Panc1 (cell line): ENCODE results near the gene ATG14. TPM values are rescaled to one million over a fixed set of nuclear protein-coding genes. Genes with fewer than 3 reads are reported as not detected.

Experiments used
- ATAC-seq: fragments of 200-7000 bp; cut with Tn5 transposase; 2 replicates; pipeline ENCODE4 v1.9.1; 2020; ENCODE audit warnings: mild to moderate bottlenecking, moderate library complexity
- BruUV-seq: library from RNA; stranded (reverse); fragments of 400-500 nt; replicated peaks from 2 replicates; lab custom pipeline; 2021; lab: Mats Ljungman, UMichigan
- CTCF ChIA-PET: fragments of 300-600 bp; sonication (Branson Sonifier 250); formaldehyde crosslinking; loops from one replicate; lab custom pipeline; 2022; ENCODE audit warnings: antibody characterized with exemption; lab: Charles Lee
- POLR2A ChIA-PET: fragments of 300-600 bp; sonication (Branson Sonifier 250); formaldehyde crosslinking; loops from one replicate; lab custom pipeline; 2022; ENCODE audit warnings: antibody characterized with exemption; lab: Charles Lee
- DNase-seq: peaks from one replicate; pipeline ENCODE4 v3.0.0-alpha.2; 2010; ENCODE audit warnings: low read depth, low spot score
- H3K27ac ChIP-seq: 2 replicates; pipeline ENCODE4 v1.5.1; 2011; ENCODE audit warnings: mild to moderate bottlenecking, low read length, inconsistent platforms
- H3K27me3 ChIP-seq: fragments of 200-500 bp; sonication (Bioruptor generic); 2 replicates; pipeline ENCODE4 v1.6.0; 2014; ENCODE audit warnings: low read length, inconsistent platforms; ENCODE audit not compliant: control insufficient read depth, insufficient read depth
- H3K36me3 ChIP-seq: fragments of 200-500 bp; sonication (Bioruptor generic); 2 replicates; pipeline ENCODE4 v1.5.1; 2014; ENCODE audit warnings: inconsistent platforms, mild to moderate bottlenecking, low read length, moderate library complexity; ENCODE audit not compliant: control insufficient read depth, insufficient read depth
- H3K4me1 ChIP-seq: 2 replicates; pipeline ENCODE4 v1.5.1; 2011; ENCODE audit warnings: inconsistent platforms, mild to moderate bottlenecking, low read length, moderate library complexity; ENCODE audit not compliant: control insufficient read depth, insufficient read depth
- H3K4me3 ChIP-seq, 2 experiments: 2 replicates each; pipeline ENCODE4 v1.5.1; 2011 to 2012; ENCODE audit warnings: low read depth in 2 of 2, low read length in 2 of 2, mild to moderate bottlenecking in 2 of 2, inconsistent platforms in 1 of 2, moderate library complexity in 1 of 2
- H3K9me3 ChIP-seq: fragments of 200-500 bp; sonication (Bioruptor generic); 2 replicates; pipeline ENCODE4 v1.5.1; 2014; ENCODE audit warnings: low read depth, mild to moderate bottlenecking, inconsistent platforms, low read length, moderate library complexity; ENCODE audit not compliant: control insufficient read depth, insufficient read depth
- POLR2AphosphoS5 ChIP-seq: IDR thresholded peaks from 2 replicates; pipeline ENCODE4 v1.6.1; 2012; ENCODE audit warnings: mild to moderate bottlenecking, low read depth, low read length, moderate library complexity
- REST ChIP-seq, 2 experiments: IDR thresholded peaks; 2 replicates each; pipeline ENCODE4 v1.6.1; 2011 to 2012; ENCODE audit warnings: low read depth in 2 of 2, control low read depth in 1 of 2, low read length in 1 of 2, mild to moderate bottlenecking in 1 of 2, moderate library complexity in 1 of 2; ENCODE audit not compliant: insufficient read depth in 1 of 2
- SIN3A ChIP-seq: IDR thresholded peaks from 2 replicates; pipeline ENCODE4 v1.6.1; 2012; ENCODE audit warnings: low read depth, mild to moderate bottlenecking, low read length, moderate library complexity, borderline replicate concordance; ENCODE audit not compliant: insufficient read depth
- TCF7L2 ChIP-seq: IDR thresholded peaks from 2 replicates; pipeline ENCODE4 v1.6.1; 2011; ENCODE audit warnings: mild to moderate bottlenecking, low read depth, low read length, inconsistent platforms
- in situ Hi-C: cut with HindIII; loops from 2 replicates; pipeline ENCODE4 v1.10.0; 2016; ENCODE audit warnings: low sequenced_read_pairs, low pct_unique_long_range_greater_than_20kb
- intact Hi-C: fragments of 100-400 bp; cut with micrococcal nuclease; formaldehyde crosslinking; loops from one replicate; pipeline ENCODE4 v1.10.0; 2022; ENCODE audit not compliant: unreplicated experiment
- total RNA-seq: library from RNA; stranded (reverse); gene quantifications from one replicate; pipeline ENCODE4 v1.2.1, GENCODE V29; 2021; ENCODE audit not compliant: unreplicated experiment
- TF ChIP-seq, protein P1 (sequence below): fragments of 450-650 bp; IDR thresholded peaks from 2 replicates; pipeline ENCODE4 v1.5.1; 2017; ENCODE audit warnings: mild to moderate bottlenecking

The ATG14 gene
- total RNA-seq, 1 experiment from 2014 or later, result 7.1 TPM

- in situ Hi-C loops, result no loop called here
- no peak overlapping the region for H3K27ac ChIP-seq
- ChIA-PET CTCF (no interaction called here), POLR2A (no interaction called here)
- TF ChIP-seq REST (IDR thresholded peaks at IDR 0.05; ENCODE audit: insufficient read depth in 1 of 2, low read depth in 2 of 2, low read length in 1 of 2), result no peak
- no peak for TF ChIP-seq POLR2AphosphoS5
- TF ChIP-seq, protein P1, sequence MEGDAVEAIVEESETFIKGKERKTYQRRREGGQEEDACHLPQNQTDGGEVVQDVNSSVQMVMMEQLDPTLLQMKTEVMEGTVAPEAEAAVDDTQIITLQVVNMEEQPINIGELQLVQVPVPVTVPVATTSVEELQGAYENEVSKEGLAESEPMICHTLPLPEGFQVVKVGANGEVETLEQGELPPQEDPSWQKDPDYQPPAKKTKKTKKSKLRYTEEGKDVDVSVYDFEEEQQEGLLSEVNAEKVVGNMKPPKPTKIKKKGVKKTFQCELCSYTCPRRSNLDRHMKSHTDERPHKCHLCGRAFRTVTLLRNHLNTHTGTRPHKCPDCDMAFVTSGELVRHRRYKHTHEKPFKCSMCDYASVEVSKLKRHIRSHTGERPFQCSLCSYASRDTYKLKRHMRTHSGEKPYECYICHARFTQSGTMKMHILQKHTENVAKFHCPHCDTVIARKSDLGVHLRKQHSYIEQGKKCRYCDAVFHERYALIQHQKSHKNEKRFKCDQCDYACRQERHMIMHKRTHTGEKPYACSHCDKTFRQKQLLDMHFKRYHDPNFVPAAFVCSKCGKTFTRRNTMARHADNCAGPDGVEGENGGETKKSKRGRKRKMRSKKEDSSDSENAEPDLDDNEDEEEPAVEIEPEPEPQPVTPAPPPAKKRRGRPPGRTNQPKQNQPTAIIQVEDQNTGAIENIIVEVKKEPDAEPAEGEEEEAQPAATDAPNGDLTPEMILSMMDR, result no peak
- TF ChIP-seq TCF7L2, result no peak
- TF ChIP-seq SIN3A, result no peak
- H3K36me3 ChIP-seq, result peaks cover 2% of the 10 kb centered on the region; the same call in 1 of the 2 replicates
- H3K4me3 ChIP-seq, result no peak overlapping the region
- H3K27me3 ChIP-seq, result no peaks in the 10 kb centered on the region
- no peaks in the 10 kb centered on the region for H3K9me3 ChIP-seq
- no TSS peak for BruUV-seq
- intact Hi-C loops, result no loop called here
- no peaks in the 10 kb centered on the region for H3K4me1 ChIP-seq
- ATAC-seq (no peak), DNase-seq (no peak)
These were observed 39.2 kb downstream of the ATG14 start for GRCh38 chr14:55372423-55372822.

GRCh38 chr14:55370883-55371455 lies 40.7 kb downstream of the ATG14 start:
- DNase-seq, result no peak
- POLR2A ChIA-PET, result no interaction called here
- Histone ChIP-seq H3K4me3 (no peak overlapping the region), H3K4me1 (no peaks in the 10 kb centered on the region), H3K36me3 (peaks cover 2% of the 10 kb centered on the region; the same call in 1 of the 2 replicates), H3K27me3 (no peaks in the 10 kb centered on the region), H3K27ac (no peak overlapping the region), H3K9me3 (no peaks in the 10 kb centered on the region)
- TF ChIP-seq, protein P1, result no peak
- no peak for TF ChIP-seq REST (IDR thresholded peaks at IDR 0.05; ENCODE audit: insufficient read depth in 1 of 2, low read depth in 2 of 2, low read length in 1 of 2)
- TF ChIP-seq SIN3A, result no peak
- no peak for TF ChIP-seq TCF7L2
- TF ChIP-seq POLR2AphosphoS5, result no peak
- no TSS peak for BruUV-seq
- no peak for ATAC-seq
- in situ Hi-C loops (no loop called here), intact Hi-C loops (no loop called here)
- CTCF ChIA-PET, result no interaction called here
